Endothelial cell of umbilical vein (primary cell): Measurements from ENCODE around the gene RTL10. TPM values are rescaled to one million over a fixed set of nuclear protein-coding genes. Genes with fewer than 3 reads are reported as not detected.

Experiments
- BruUV-seq: library from RNA; stranded (reverse); fragments of 400-500 nt; replicated peaks from 2 replicates; lab custom pipeline; 2021; lab: Mats Ljungman, UMichigan
- CTCF ChIA-PET: fragments of 300-600, 350-600 bp; sonication (Branson Sonifier 250); formaldehyde crosslinking; loops from one replicate; lab custom pipeline; 2021; ENCODE audit warnings: antibody characterized with exemption, inconsistent platforms; lab: Charles Lee
- POLR2A ChIA-PET: fragments of 300-600, 350-600 bp; sonication (Branson Sonifier 250); formaldehyde crosslinking; loops from one replicate; lab custom pipeline; 2021; ENCODE audit warnings: antibody characterized with exemption, inconsistent platforms; lab: Charles Lee
- DNase-seq: peaks from one replicate; pipeline ENCODE4 v3.0.0-alpha.2; 2011; ENCODE audit warnings: low read depth, low spot score
- FAIRE-seq: peaks from 2 replicates; lab custom pipeline; 2011; peaks lifted over from hg19 to GRCh38; lab: Jason Lieb, UNC
- H2AFZ ChIP-seq: 2 replicates; pipeline ENCODE4 v1.6.0; 2012; ENCODE audit warnings: low read depth, low read length, control low read depth, inconsistent platforms
- H3K27ac ChIP-seq: 2 replicates; pipeline ENCODE4 v1.5.1; 2011; ENCODE audit warnings: low read depth, mild to moderate bottlenecking, control low read depth, low read length, moderate library complexity; ENCODE audit not compliant: insufficient read depth
- H3K27me3 ChIP-seq, 2 experiments: 2 replicates each; pipeline versions ENCODE4 v1.6.0 to v1.6.1; 2011; ENCODE audit warnings: low read length in 2 of 2, mixed read lengths in 1 of 2; ENCODE audit not compliant: control insufficient read depth in 2 of 2, insufficient read depth in 2 of 2
- H3K36me3 ChIP-seq, 2 experiments: 2 replicates in 1 of 2; 3 replicates in 1 of 2; pipeline ENCODE4 v1.5.1; 2011; ENCODE audit warnings: low read length in 2 of 2, mild to moderate bottlenecking in 1 of 2, moderate library complexity in 1 of 2; ENCODE audit not compliant: control insufficient read depth in 2 of 2, insufficient read depth in 2 of 2; ENCODE audit errors: extremely low read depth in 1 of 2
- H3K4me1 ChIP-seq: 3 replicates; pipeline ENCODE4 v1.5.1; 2011; ENCODE audit warnings: mild to moderate bottlenecking, low read length; ENCODE audit not compliant: control insufficient read depth, insufficient read depth; ENCODE audit errors: extremely low read depth
- H3K4me2 ChIP-seq: 2 replicates; pipeline ENCODE4 v1.6.1; 2011; ENCODE audit warnings: low read length, control low read depth, mixed read lengths; ENCODE audit not compliant: insufficient read depth
- H3K4me3 ChIP-seq, 3 experiments: fragments of 200-600 bp in 1 of 3; sonication (generic), shearing (Covaris generic) in 1 of 3; replicated peaks in 1 of 3; 2 replicates each; pipeline ENCODE4 v1.5.1; 2011 to 2016; ENCODE audit warnings: control low read depth in 3 of 3, low read length in 3 of 3, mild to moderate bottlenecking in 2 of 3, inconsistent platforms in 1 of 3, low read depth in 1 of 3, moderate library complexity in 1 of 3; ENCODE audit not compliant: insufficient read depth in 1 of 3
- H3K79me2 ChIP-seq: 2 replicates; pipeline ENCODE4 v1.6.0; 2012; ENCODE audit warnings: low read length, inconsistent platforms; ENCODE audit not compliant: control insufficient read depth, insufficient read depth
- H3K9ac ChIP-seq: replicated peaks from 2 replicates; pipeline ENCODE3; 2011; ENCODE audit warnings: low read length, control low read depth; ENCODE audit not compliant: insufficient read depth; ENCODE audit errors: extremely low read depth
- H3K9me1 ChIP-seq: replicated peaks from 3 replicates; pipeline ENCODE4 v1.6.0; 2011; ENCODE audit warnings: mild to moderate bottlenecking, low read length; ENCODE audit not compliant: control insufficient read depth, insufficient read depth; ENCODE audit errors: extremely low read depth
- H3K9me3 ChIP-seq: replicated peaks from 2 replicates; pipeline ENCODE4 v1.5.1; 2012; ENCODE audit warnings: low read length, inconsistent platforms; ENCODE audit not compliant: control insufficient read depth, insufficient read depth
- H4K20me1 ChIP-seq: replicated peaks from 2 replicates; pipeline ENCODE3; 2011; ENCODE audit warnings: mild to moderate bottlenecking, low read length; ENCODE audit not compliant: control insufficient read depth, insufficient read depth; ENCODE audit errors: extremely low read depth
- EZH2 ChIP-seq: IDR thresholded peaks from 2 replicates; pipeline ENCODE4 v1.6.1; 2012; ENCODE audit warnings: borderline replicate concordance, low read depth, mild to moderate bottlenecking, moderate library complexity, low read length, inconsistent platforms; ENCODE audit not compliant: severe bottlenecking
- FOS ChIP-seq: IDR thresholded peaks from 2 replicates; pipeline ENCODE4 v1.6.1; 2011; ENCODE audit warnings: mild to moderate bottlenecking, low read length, moderate library complexity, borderline replicate concordance; ENCODE audit not compliant: insufficient read depth
- GATA2 ChIP-seq: IDR thresholded peaks from 2 replicates; pipeline ENCODE4 v1.7.0; 2011; ENCODE audit warnings: low read depth, mild to moderate bottlenecking, moderate library complexity, mixed read lengths, low read length; ENCODE audit not compliant: insufficient read length, insufficient read depth
- JUN ChIP-seq: IDR thresholded peaks from 2 replicates; pipeline ENCODE4 v1.6.1; 2011; ENCODE audit warnings: borderline replicate concordance, low read depth; ENCODE audit not compliant: insufficient read length, insufficient read depth
- MAX ChIP-seq: IDR thresholded peaks from 2 replicates; pipeline ENCODE4 v1.6.1; 2011; ENCODE audit not compliant: insufficient read depth, insufficient read length
- MYC ChIP-seq: IDR thresholded peaks from one replicate; pipeline ENCODE4 v1.6.1; 2011; ENCODE audit warnings: mild to moderate bottlenecking, low read depth, low read length
- POLR2A ChIP-seq: IDR thresholded peaks from 2 replicates; pipeline ENCODE4 v1.6.1; 2012; ENCODE audit warnings: low read depth, mild to moderate bottlenecking, control low read depth, low read length
- POLR2AphosphoS5 ChIP-seq: IDR thresholded peaks from 2 replicates; pipeline ENCODE4 v1.6.1; 2012; ENCODE audit warnings: low read depth, mild to moderate bottlenecking, control low read depth, low read length, moderate library complexity; ENCODE audit not compliant: insufficient read depth
- dilution Hi-C: fragments of 300-500 bp; cut with MboI; formaldehyde crosslinking; loops from one replicate; pipeline ENCODE4 v1.15.0; 2019; ENCODE audit warnings: low sequenced_read_pairs; ENCODE audit not compliant: extremely low pct_ligation_motif_present
- intact Hi-C: fragments of 100-400 bp; cut with micrococcal nuclease; formaldehyde crosslinking; loops from one replicate; pipeline ENCODE4 v1.10.0; 2022
- polyA plus RNA-seq, 4 experiments: library from polyadenylated mRNA; depleted of rRNA in 3 of 4; stranded (reverse) in 3 of 4; unstranded in 1 of 4; fragments of >200 nt; gene quantifications; 2 replicates each; pipeline versions ENCODE4 v1.2.1 to v1.2.3, GENCODE V29; 2011 to 2012; ENCODE audit warnings: missing spikeins in 1 of 4
- total RNA-seq: library from RNA; stranded (reverse); gene quantifications from 2 replicates; pipeline ENCODE4 v1.2.3, GENCODE V29; 2021
- TF ChIP-seq, protein P1 (sequence below), 2 donors: IDR thresholded peaks; 1 replicate in 1 of 2; 2 replicates in 1 of 2; pipeline ENCODE4 v1.5.1; 2011; ENCODE audit warnings: low read length in 2 of 2, mild to moderate bottlenecking in 2 of 2, moderate library complexity in 2 of 2, control low read depth in 1 of 2, inconsistent platforms in 1 of 2, low read depth in 1 of 2; ENCODE audit not compliant: insufficient read depth in 1 of 2; ENCODE audit errors: extremely low read depth in 1 of 2

The RTL10 gene
- total and polyA plus RNA-seq, 2 donors (not counting 3 experiments of a cell fraction or from before 2014, with no cell fraction given): 31.9 to 40.8 TPM

DNA sequence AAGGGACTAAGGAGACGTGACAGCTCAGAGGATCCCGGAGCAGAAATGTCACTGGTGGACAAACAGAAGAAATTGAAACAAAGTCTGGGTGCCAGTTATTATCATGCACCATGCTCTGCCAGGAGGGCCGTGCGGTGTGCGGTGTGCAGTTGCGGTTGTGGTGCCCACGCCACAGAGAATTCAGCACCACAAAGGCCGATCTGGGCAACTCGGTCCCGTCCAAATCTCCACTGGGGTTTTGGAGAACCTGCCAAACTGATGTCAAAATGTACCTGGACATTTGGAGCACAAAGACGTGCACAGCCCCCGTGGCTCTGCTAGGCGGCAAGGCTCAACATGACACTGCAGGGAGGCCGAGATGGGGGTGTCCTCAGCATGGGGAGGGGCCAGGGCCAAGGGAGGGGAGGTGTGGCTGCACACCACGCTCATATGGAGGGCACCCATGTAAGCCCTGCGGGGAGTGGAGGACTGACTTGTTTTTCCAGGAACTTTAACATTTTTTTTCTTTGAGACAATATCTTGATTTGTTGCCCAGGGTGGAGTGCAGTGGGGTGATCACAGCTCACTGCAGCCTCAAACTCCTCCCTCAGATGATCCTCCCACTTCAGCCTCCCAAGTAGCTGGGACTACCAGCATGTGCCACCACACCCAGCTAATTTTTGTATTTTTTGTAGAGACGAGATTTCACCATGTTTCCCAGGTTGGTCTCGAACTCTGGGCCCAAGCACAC lies 39.4 kb downstream of the RTL10 start:
- H3K36me3 ChIP-seq: no peaks in the 10 kb centered on the region
- DNase-seq (no peak), FAIRE-seq (no peak)

DNA sequence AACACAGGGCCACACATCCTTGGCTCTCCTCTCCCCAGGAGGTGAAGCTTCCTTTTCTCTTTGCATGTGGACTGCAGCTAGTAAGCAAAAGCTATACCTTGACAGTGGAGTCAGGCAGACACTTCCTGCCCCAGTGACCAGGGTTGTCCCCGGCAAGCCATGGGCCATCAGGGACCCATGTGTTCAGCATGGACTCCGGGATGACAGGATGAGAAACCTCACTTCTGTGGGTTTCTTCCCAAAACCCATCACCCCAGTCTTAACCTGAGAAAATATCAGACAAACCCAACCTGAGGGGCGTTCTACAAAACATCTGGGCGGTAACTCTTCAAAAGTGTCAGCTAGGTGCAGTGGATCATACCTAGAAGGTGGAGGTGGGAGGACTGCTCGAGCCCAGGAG lies 40.2 kb downstream of the RTL10 start:
- no peaks in the 10 kb centered on the region for H3K4me1 ChIP-seq
- H3K4me3 ChIP-seq: no peak overlapping the region
- no peak for TF ChIP-seq MAX
- no peak for TF ChIP-seq POLR2AphosphoS5
- TF ChIP-seq, protein P1, sequence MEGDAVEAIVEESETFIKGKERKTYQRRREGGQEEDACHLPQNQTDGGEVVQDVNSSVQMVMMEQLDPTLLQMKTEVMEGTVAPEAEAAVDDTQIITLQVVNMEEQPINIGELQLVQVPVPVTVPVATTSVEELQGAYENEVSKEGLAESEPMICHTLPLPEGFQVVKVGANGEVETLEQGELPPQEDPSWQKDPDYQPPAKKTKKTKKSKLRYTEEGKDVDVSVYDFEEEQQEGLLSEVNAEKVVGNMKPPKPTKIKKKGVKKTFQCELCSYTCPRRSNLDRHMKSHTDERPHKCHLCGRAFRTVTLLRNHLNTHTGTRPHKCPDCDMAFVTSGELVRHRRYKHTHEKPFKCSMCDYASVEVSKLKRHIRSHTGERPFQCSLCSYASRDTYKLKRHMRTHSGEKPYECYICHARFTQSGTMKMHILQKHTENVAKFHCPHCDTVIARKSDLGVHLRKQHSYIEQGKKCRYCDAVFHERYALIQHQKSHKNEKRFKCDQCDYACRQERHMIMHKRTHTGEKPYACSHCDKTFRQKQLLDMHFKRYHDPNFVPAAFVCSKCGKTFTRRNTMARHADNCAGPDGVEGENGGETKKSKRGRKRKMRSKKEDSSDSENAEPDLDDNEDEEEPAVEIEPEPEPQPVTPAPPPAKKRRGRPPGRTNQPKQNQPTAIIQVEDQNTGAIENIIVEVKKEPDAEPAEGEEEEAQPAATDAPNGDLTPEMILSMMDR (IDR thresholded peaks at IDR 0.05; ENCODE audit: extremely low read depth in 1 of 2, insufficient read depth in 1 of 2, low read depth in 1 of 2, low read length in 2 of 2): no peak
- no peak for TF ChIP-seq EZH2
- no peak for TF ChIP-seq MYC
- TF ChIP-seq FOS: no peak
- TF ChIP-seq GATA2: no peak
- TF ChIP-seq JUN: no peak
- TF ChIP-seq POLR2A: no peak
- POLR2A ChIA-PET: no interaction called here
- H3K27ac ChIP-seq: no peak overlapping the region
- H3K79me2 ChIP-seq: no peaks in the 10 kb centered on the region
- no TSS peak for BruUV-seq
- H3K9me3 ChIP-seq: no peaks in the 10 kb centered on the region
- no peaks in the 10 kb centered on the region for H3K36me3 ChIP-seq
- intact Hi-C loops (no loop called here), dilution Hi-C loops (no loop called here)
- no peaks in the 10 kb centered on the region for H4K20me1 ChIP-seq
- no peak overlapping the region for H3K4me2 ChIP-seq
- no peak overlapping the region for H2AFZ ChIP-seq
- H3K9ac ChIP-seq: no peak overlapping the region
- DNase-seq: no peak
- FAIRE-seq: no peak
- H3K27me3 ChIP-seq: no peaks in the 10 kb centered on the region
- no peaks in the 10 kb centered on the region for H3K9me1 ChIP-seq
- CTCF ChIA-PET: interaction anchor here (0.9 to 1.4 kb wide), 4 partner anchors 8 to 96 kb away, joined by 3 to 4 read pairs (median 4); no protein-coding TSS in a partner anchor

More for the DNA sequence above, 39.4 kb downstream of the RTL10 start:
- no peaks in the 10 kb centered on the region for H4K20me1 ChIP-seq
- no peak overlapping the region for H2AFZ ChIP-seq
- BruUV-seq: no TSS peak
- ChIA-PET POLR2A (no interaction called here), CTCF (interaction anchor here (0.9 to 1.4 kb wide), 4 partner anchors 9 to 95 kb away, joined by 3 to 4 read pairs (median 4); no protein-coding TSS in a partner anchor)
- H3K27me3 ChIP-seq: no peaks in the 10 kb centered on the region
- intact Hi-C loops: no loop called here
- H3K79me2 ChIP-seq: no peaks in the 10 kb centered on the region
- H3K9me3 ChIP-seq: no peaks in the 10 kb centered on the region
- no peaks in the 10 kb centered on the region for H3K9me1 ChIP-seq
- TF ChIP-seq FOS: no peak
- H3K9ac ChIP-seq: no peak overlapping the region
- no peak overlapping the region for H3K4me2 ChIP-seq
- dilution Hi-C loops: no loop called here
- no peak overlapping the region for H3K27ac ChIP-seq
- H3K4me1 ChIP-seq: no peaks in the 10 kb centered on the region
- no peak overlapping the region for H3K4me3 ChIP-seq
